ENCODE results near the gene ZNF580. TPM values are rescaled to one million over a fixed set of nuclear protein-coding genes. Genes with fewer than 3 reads are reported as not detected.

ZNF580 gene
- total RNA-seq, 1 donor from 2014 or later, result 81.2 TPM

GRCh38 chr19:55687281-55688201 lies 46.7 kb downstream of the ZNF580 start:
- intact Hi-C loops (cut with micrococcal nuclease), result no loop called here

GRCh38 chr19:55688422-55689218 lies 47.8 kb downstream of the ZNF580 start:
- Mint-ChIP-seq H3K4me3 (no peak overlapping the region), H3K27me3 (no peaks in the 10 kb centered on the region), H3K27ac (no peak overlapping the region), H3K9me3 (no peaks in the 10 kb centered on the region), H3K36me3 (ENCODE audit: low read depth) (peaks cover 70% of the 10 kb centered on the region), H3K4me1 (peaks cover 35% of the 10 kb centered on the region)
- POLR2A ChIA-PET, result interaction anchor here (0.5 kb wide), 1 partner anchor 43 kb away, joined by 4 read pairs; no protein-coding TSS in a partner anchor
- intact Hi-C loops (cut with micrococcal nuclease), result no loop called here
- TF ChIP-seq CTCF (IDR thresholded peaks at IDR 0.05), result no peak
- DNase-seq, result no peak
- CTCF ChIA-PET, result no interaction called here
- peak; percentile 64 for ATAC-seq (ENCODE audit: low read depth)

More at GRCh38 chr19:55687281-55688201, 46.7 kb downstream of the ZNF580 start:
- Mint-ChIP-seq H3K27me3 (no peaks in the 10 kb centered on the region), H3K27ac (peak overlapping the region; percentile 46), H3K36me3 (ENCODE audit: low read depth) (peaks cover 73% of the 10 kb centered on the region), H3K4me3 (no peak overlapping the region), H3K4me1 (peaks cover 36% of the 10 kb centered on the region), H3K9me3 (no peaks in the 10 kb centered on the region)
- CTCF ChIA-PET, result no interaction called here
- DNase-seq (no peak), ATAC-seq (ENCODE audit: low read depth) (no peak)
- TF ChIP-seq CTCF (IDR thresholded peaks at IDR 0.05), result no peak
- POLR2A ChIA-PET, result no interaction called here

GRCh38 chr19:55689411-55690108 lies 48.8 kb downstream of the ZNF580 start:
- ChIA-PET CTCF (no interaction called here), POLR2A (no interaction called here)
- peaks cover 69% of the 10 kb centered on the region for H3K36me3 Mint-ChIP-seq (ENCODE audit: low read depth)
- no peak overlapping the region for H3K4me3 Mint-ChIP-seq
- H3K9me3 Mint-ChIP-seq, result no peaks in the 10 kb centered on the region
- H3K27ac Mint-ChIP-seq, result no peak overlapping the region
- intact Hi-C loops (cut with micrococcal nuclease), result no loop called here
- no peak for DNase-seq
- TF ChIP-seq CTCF (IDR thresholded peaks at IDR 0.05), result no peak
- H3K27me3 Mint-ChIP-seq, result no peaks in the 10 kb centered on the region
- peaks cover 32% of the 10 kb centered on the region for H3K4me1 Mint-ChIP-seq
- no peak for ATAC-seq (ENCODE audit: low read depth)

GRCh38 chr19:55690109-55690768 lies 49.4 kb downstream of the ZNF580 start:
- CTCF ChIA-PET, result no interaction called here
- ATAC-seq (ENCODE audit: low read depth), result no peak
- H3K27ac Mint-ChIP-seq, result no peak overlapping the region
- intact Hi-C loops (cut with micrococcal nuclease), result no loop called here
- POLR2A ChIA-PET, result no interaction called here
- no peak for TF ChIP-seq CTCF (IDR thresholded peaks at IDR 0.05)
- H3K36me3 Mint-ChIP-seq (ENCODE audit: low read depth), result peaks cover 67% of the 10 kb centered on the region
- no peaks in the 10 kb centered on the region for H3K27me3 Mint-ChIP-seq
- no peak for DNase-seq
- peaks cover 32% of the 10 kb centered on the region for H3K4me1 Mint-ChIP-seq
- H3K9me3 Mint-ChIP-seq, result no peaks in the 10 kb centered on the region
- H3K4me3 Mint-ChIP-seq, result no peak overlapping the region

All from activated B cell treated with CpG ODN at 0.5 μM for 24 hours (primary cell).